ENCODE data around the gene EML4.
"Not testable (repeated sequence)": the region's sequence is repeated elsewhere in the genome, so short reads cannot be mapped to it uniquely, and the experiment has no call there.

The EML4 gene

GRCh38 chr2:42169100-42169873 is at the start of gene EML4:
Gene EML4, plus strand, starts transcription at chr2:42169353. Its CDS starts 259 bp downstream, at chr2:42169612.
- peak; percentile 91 for DNase-seq

DNA sequence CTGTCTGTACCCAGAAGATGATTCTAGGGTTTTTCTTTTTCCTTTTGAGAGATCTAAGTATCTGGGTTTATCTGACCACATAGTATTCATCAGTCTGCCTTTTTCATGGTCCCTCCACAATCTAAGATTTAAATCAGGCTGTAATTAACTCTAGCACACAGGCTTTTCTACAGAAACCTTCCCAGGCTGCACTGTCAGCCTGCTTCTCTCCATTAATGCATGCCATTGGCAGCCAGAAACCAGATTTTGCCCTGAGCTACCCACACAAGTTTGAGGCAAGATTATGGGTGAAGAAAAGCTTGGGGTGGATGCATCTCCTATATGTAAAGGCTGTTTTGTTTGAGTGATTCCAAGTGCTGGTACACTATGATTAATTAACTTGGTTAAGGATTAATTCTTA is 45.7 kb upstream of the EML4 start:
- no peak for DNase-seq

DNA sequence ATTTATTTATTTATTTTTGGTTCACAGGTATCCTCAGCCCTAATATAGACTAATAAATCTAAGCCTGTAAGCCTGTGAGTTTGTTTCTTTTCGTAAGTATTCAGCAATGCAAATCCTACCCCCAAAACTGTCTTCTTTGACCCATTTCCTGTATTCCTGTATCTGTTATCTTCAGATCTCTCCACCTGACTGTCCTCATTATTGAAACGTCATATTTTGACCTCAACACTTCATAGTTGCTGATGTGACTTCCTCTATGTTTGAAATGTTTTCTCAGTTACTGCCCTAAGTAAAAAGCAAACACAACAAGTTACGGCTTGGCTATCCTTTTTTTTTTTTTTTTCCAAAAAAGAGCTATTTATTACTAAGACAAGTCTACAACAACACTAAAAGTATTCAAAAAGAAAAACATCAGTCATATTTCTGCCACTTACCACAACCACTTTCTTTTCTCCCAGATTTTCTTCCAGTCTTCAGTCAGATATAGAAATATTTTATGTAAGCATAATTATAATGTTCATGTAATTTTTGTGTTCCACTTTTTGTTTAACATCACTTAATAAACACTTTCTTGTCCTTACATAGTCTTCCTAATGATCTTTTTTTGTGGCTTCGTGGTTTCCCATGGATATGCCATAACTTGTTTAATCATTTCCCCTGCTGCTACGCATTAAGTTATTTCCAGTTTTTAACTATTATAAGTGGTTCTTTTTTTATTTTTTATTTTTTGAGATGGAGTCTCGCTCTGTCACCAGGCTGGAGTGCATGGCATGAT is 45.0 kb upstream of the EML4 start:
- DNase-seq = no peak

- DNase-seq = peak; percentile 77
These were observed 43.1 kb upstream of the EML4 start for GRCh38 chr2:42125841-42126594.

- DNase-seq = not testable (repeated sequence)
These were observed 42.3 kb upstream of the EML4 start for GRCh38 chr2:42126873-42127272.

DNA sequence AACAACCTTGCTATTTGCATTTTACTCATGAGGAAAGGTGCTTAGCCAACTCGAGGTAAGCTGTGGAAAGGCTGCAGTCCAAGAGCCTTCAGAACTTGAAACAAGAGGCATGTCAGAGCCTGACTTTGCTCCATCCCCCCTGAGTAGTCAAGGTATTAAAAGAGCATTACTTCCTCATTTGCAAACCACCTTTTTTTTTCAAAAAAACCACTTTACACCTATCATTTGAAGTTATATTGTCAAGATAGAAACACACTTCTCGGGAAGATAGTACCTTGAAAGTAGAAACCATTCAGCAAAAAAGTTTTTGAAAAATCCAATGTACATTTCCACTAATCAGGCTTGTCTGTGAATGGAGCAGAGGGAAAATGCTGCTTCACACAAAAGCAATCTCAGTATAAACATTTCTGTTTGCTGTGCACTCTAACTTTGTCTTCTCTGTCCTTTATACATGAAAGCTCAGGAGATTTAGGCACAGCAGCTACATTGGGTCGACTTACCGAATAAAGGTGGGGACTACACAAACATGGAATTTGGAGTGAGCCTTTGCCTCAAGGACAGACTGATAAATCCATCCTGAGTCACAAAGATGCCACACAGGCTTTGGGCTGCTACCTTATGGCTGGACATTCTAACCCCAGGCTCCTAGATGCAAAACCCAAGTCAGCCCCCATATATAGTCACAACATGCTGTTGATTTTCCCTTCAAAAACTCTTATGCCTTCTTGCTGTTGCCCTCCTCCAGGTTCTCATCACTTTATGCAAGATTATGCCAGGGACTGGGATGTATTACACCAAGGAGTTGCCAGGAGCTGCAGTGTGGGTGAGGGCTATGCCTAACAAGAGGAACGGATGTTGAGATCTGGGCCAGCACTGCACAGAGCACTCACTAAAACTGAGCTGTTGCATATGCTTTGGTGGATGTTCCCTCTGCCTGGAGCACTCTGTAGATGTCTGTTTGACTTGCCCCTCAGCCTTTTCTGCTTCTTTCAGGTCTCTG is 41.4 kb upstream of the EML4 start:
- no peak for DNase-seq

- DNase-seq = peak; percentile 98
These were observed 40.2 kb upstream of the EML4 start for GRCh38 chr2:42128721-42129486.

GRCh38 chr2:42129487-42129852 is 39.7 kb upstream of the EML4 start:
- DNase-seq = no peak

- DNase-seq = no peak
These were observed 39.2 kb upstream of the EML4 start for GRCh38 chr2:42129947-42130346.

- DNase-seq = not testable (repeated sequence)
These were observed 38.3 kb upstream of the EML4 start for GRCh38 chr2:42130858-42131257.

DNA sequence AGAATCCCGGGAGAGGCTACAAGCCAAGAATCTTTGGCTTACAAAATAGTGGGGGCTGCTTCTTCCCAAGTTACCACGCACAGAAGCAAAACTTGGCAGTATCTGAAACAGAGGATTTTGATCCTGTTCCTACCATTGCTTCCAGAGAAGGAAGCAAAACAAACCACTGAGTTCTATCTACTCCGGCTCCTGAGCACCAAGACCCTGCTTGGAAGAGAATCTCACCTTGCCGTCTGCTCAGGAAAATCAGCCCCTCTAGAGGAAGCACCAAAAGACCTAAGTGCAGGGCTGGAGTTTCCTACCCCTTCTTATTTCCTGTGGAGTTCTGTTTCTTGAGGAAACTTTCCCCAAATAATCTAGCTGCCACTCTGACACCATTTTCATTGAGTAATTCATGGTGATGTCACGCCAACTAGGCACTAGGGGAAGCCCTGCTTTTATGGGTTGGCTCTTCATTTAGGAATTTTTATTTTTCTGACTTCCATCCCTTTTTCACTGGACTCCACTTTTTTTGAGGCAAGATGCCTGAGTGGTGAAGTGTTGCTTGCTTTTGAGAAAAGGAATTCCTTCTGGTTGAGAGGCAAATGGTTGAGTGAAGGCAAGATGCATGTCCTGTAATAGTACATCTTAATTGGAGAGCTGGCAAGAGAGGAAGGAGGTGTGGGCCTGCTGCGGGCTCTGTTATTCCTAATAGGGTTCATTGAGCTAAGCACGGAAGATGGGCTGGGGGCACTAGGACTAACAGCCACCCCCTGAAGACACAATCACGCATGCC is 36.8 kb upstream of the EML4 start:
- DNase-seq = peak; percentile 99

DNA sequence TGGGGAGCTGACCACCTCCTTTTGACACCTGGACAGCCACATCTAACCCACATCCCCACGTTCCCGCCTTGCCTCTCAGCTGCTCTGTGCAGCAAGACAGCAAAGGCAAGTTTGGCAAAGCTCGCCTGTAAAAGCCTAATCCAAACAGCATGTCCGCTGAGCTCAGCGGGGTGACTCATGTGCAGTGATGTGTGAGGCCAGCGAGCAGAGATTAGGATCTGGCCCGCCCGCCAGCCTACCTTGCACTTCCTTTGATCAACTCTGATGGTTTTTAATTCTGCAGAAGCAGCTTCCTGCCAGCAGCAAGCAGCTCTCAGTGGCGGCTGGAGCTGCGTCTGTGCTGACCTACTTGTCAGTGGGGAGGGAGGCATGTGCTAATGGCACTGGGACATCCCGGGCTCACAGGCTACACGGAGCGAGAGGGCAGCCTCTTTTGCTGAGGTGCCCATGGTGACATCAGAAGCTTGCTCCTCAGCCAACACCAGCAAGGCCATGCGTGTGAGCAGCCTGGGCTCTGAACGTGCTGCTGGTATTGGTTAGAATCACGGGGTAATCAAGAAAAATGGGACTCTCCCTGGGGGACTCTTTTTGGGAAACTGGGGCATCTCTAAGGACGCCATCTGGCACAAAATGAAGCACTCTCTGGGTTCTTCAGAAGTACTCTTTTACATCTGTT is 36.0 kb upstream of the EML4 start:
- peak; percentile 99 for DNase-seq

- peak; percentile 45 for DNase-seq
These were observed 35.4 kb upstream of the EML4 start for GRCh38 chr2:42133771-42134195.

DNA sequence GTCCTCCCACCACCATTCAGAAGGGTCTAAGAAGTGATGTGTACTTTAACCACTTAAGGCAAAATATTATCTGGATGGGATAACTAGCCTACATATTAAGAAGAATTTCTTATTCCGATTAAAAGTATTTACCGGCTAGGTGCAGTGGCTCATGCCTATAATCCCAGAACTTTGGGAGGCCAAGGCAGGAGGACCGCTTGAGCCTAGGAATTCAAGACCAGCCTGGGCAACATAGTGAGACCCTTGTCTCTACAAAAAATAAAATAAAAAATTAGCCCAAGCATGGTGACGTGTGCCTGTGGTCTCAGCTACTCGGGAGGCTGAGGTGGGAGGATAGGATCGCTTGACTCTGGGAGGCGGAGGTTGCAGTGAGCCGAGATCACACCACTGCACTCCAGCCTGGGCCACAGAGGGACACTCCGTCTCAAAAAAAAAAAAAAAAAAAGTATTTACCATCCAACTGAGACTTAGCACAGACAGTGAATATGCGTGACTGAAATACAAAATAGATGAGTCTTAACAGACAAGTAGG is 34.7 kb upstream of the EML4 start:
- DNase-seq = not testable (repeated sequence)

DNA sequence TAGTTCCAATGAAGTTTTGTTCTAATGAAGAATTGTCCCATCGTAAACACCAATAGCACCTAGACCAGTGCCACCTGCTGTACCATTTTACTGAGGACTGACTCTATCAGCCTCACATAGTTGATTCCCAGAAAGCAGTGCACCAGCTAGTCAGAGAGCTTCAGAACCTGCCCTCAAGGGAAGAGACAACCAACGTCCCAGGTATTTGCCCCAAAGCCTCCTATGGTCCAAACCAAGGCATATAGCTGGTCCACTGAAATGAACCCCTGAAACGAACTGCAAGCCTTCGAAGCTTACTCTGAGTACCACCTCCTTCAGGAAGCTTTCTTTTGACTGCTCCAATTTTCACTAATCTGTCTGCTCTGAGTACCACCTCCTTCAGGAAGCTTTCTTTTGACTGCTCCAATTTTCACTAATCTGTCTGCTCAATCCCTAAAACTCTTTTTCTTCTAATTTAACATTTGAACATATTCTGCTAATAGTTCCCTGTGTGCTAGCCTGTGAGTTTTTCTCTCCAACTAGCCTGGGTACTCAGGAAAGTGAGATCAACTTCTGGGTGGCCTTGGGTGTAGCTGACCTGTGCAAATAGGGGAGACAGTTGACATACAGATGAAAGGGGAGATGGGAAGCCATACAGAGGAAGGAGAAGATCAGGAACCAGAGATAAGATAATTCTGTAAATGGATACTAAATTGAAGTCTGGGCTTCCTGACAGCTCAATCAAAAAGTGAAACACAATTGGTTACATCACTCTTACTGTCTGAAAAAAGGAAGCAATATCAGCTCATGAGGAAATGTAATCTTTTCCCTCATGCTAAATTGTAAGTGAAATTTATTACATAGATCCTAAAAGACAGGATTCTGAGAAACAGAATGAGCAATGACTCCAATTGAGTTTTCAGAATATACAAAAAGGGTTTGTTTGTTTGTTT is 33.5 kb upstream of the EML4 start:
- DNase-seq = no peak

- peak; percentile 65 for DNase-seq
These were observed 32.4 kb upstream of the EML4 start for GRCh38 chr2:42136782-42137124.

GRCh38 chr2:42137125-42137841 is 31.9 kb upstream of the EML4 start:
- no peak for DNase-seq

Data from fibroblast of upper back skin (primary cell).